ENCODE results near the gene BNIP2.
"Not testable (repeated sequence)": the region's sequence is repeated elsewhere in the genome, so short reads cannot be mapped to it uniquely, and the experiment has no call there.

BNIP2 gene

DNA sequence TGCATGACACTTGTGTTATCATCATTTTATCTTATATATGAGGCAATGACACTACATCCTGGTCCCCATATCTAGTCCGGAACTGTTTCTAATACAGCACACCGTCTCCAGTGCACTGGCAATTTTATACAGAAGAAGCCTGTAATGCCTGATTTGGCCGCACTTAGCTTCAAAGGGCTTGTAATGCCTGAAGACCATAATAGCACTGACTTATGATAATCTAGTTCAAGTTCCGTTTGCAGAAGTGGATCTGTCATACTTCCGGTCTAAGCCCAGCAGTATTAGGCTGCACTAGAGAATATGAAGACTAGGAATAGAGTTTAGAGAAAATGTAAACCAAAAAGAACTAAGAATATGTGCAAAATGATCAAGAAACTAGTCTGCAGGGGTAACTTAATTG is 1.3 kb downstream of the BNIP2 start:
- peak; percentile 20 for DNase-seq

DNA sequence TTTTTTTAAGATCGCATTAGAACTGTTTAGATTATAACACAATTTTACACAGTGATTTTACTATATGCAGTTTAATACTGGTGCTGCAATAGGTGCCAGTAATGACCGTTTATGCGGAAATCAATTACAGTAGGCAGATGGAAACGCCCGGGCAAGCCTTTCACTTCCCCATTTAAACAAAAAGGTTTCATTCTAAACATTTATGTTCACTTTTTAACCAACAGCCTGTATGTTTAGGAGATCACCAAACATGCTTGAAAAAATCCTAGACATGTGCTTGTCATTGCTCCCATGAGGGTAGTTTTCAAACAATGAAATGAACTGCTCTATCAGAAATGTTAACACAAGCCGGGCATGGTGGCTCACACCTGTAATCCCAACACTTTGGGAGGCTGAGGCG is 2.7 kb downstream of the BNIP2 start:
- DNase-seq: no peak

DNA sequence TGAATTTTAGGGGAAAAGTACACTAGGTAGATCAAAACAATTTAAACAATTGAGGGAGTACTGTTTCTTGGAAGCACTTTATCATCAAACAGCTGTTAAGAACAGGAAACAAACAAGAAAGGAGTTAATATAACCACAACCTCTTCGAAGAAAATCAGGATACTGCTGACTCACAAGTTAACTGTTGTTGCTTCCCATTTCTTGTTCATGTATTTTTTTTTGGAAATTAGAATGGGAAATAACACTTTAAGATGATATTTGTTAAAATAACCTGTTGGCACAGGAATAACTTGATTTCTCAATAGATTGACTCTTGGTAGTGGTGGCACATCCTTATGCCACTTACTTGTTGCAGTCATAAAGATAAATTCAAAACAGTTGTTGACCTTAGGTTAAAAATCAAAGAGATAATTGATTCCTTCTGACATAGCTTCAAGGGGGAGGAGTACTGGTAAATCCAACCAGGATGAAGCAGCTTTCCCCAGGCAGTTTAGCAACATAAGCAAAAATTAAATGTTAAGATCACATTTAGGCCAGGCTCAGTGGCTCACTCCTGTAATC is 3.3 kb downstream of the BNIP2 start:
- DNase-seq: no peak

DNA sequence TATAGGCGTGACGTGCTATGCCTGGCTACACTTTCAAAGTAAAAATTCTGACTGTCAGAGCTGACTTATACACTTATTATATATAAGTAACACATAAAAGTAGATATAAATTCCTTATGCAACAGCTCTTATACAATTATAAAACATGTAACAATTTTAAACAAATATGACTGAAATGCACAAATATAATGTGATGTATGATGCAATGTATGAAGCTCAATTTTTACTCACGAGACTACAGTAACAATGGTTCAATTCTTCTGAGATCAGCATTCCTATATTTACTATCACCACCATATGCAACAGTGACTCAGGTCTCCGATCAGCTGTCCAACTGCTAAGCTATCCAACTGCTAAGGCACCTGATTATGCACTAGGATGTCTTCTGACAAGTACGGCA is 8.2 kb downstream of the BNIP2 start:
- DNase-seq: no peak

DNA sequence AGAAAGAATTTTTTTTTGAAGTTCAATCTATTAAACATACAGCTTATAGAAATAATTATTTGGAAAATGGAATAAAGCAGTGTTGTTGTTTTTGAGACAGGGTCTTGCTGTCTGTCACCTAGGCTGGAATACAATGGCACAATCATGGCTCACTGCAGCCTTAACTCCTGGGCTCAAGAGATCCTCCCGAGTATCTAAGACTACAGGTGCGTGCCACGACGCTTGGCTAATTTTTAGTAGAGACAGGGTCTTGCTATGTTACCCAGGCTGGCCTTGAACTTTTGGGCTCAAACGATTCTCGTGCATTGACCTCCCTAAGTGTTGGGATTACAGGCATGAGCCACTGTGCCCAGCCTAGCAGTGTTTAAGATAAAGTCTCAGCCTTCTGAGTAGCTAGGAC is 8.8 kb downstream of the BNIP2 start:
- DNase-seq: no peak

DNA sequence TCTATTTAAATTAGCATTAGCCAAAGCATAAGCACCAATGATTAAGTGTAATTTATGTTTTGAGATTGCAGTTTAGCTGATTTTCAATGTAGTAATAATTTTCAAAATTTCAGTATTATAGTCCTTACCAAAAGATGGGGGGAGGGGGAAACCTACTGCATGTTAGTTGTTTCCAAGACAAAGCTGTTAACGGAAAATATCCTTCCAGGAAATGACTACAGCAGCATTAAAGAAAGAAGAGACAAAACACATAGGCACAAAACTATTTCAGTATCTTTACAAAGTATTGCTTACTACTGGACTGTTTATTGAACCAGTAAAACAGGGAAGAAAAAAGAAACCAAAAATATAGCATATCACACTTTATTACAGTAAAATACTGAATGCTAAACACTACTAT is 10.5 kb downstream of the BNIP2 start:
- no peak for DNase-seq

DNA sequence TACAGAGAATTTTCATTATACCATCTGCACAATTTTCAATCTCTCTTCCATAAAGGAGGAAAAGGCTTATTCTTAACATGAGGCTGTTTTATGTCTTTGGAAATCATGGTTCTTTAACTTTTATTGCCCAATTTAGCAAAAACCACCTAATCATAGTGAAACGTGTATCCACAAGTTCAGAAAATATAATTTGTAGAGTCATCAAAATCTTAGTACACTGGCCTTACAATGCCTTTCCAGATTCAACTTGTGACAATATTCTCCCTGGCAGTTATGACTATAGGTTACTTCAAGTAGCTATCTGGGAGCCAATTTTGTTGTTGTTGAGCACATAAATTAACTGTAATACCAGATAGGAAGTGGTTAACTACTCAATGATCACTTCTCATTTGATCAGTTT is 10.9 kb downstream of the BNIP2 start:
- DNase-seq: no peak

DNA sequence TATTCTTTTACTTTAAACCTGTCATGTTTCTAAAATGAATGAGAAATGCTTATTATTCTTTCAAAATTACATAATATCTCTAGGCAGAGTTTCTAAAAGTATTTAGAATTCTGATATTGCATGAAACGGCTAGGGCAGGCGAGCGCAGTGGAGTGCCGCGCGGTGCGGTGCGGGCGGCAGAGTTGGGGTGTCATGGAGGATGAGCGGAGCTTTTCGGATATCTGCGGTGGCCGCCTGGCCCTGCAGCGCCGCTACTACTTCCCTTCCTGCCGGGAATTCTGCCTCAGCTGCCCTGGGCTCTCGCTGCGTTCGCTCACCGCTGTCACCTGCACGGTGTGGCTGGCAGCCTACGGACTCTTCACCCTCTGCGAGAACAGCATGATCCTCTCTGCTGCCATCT is 12.6 kb downstream of the BNIP2 start:
- no peak for DNase-seq

DNA sequence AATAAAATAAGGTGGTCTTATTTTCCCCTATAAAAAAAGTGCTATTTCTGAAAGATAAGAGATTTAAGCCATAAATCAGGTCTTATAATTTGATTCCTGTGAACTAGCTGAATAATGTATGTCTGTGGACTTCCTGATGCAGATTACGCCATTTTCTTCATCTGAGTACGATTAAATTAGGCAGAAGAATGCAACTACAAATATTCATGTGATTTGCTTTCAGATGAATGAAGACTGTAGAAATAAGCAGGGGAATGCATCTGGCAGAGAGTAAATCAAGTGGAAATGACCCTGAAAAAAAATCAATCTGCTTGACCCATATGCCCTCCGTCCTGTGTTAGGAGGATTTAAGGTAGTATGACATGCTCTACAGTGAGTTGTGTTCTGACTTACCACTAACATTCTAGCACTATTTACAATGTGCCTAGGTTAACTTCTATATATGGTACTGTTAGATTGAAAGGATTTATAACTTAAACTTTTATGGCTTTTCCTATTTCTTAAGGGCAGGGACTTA is 14.7 kb downstream of the BNIP2 start:
- no peak for DNase-seq

DNA sequence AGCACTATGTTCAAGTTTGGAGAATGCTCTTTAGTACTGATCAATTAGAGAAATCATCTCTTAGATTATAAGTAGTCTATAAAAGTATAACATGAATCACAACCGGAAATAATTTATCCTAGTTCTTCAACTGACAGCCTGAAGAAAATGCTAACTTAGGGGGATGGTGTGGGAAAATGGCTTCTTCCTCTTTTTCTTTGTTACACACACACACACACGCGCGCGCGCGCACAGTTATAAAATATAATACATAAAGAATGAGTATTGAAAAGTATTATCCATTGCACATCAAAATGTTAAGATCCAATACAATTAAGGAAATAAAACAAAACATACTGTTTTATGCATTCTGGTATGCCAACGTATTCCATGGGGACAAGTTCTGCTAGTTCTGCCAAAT is 20.6 kb downstream of the BNIP2 start:
- DNase-seq: no peak

DNA sequence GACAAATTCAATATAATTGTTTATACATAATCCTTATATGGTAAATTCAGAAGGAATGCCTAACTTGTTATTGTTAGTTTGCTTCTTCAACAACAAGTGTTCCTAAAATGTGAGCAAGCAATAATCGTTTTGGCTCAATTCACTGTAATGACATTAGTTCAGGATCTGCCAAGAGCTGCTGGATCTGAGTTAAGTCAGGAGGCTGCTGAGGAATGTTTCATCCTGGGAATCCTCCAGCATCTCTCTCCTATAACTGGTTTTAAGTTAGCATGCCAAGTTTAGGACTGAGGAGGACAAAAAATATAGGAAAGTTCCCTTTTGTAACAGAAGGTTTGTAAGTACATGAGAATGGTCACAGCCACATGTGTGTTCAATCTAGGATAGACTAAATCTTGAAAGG is 26.9 kb downstream of the BNIP2 start:
- DNase-seq: no peak

DNA sequence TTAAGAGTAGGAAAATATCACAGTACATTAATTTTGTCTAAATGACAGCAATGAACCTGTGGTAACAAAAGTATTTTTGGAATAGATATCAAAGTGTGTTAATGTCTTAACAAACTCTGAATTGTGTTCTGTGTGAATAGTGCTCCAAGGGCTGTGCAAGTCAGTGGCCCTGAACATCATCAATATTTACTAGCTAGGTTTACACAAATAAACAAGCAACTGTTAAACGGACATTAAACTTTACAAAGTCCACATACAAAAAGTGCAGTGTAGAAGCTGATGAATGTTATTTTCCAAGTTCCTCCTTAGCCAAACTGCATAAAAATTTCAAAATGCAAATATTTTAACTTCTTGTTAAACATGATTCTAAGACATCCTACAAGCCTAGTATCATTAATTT is 29.8 kb downstream of the BNIP2 start:
- no peak for DNase-seq

DNA sequence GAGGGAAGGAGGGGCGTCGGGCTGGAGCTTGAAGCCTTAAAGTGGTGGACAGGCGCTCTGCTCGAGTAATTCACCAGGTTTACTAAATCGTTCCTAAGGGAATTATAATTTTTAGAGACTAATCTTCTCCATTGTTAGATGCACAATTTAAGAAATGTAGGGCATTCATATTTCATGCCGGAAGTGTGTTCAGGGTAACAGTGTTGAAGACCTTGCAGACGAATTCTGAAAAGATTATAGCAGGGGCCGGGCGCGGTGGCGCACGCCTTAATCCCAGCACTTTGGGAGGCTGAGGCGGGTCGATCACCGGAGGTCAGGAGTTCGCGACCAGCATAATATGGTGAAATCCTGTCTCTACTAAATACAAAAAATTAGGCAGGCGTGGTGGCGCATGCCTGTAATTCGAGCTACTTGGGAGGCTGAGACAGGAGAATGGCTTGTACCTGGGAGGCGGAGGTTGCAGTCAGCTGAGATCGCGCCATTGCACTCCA is 31.4 kb downstream of the BNIP2 start:
- peak; percentile 4 for DNase-seq

DNA sequence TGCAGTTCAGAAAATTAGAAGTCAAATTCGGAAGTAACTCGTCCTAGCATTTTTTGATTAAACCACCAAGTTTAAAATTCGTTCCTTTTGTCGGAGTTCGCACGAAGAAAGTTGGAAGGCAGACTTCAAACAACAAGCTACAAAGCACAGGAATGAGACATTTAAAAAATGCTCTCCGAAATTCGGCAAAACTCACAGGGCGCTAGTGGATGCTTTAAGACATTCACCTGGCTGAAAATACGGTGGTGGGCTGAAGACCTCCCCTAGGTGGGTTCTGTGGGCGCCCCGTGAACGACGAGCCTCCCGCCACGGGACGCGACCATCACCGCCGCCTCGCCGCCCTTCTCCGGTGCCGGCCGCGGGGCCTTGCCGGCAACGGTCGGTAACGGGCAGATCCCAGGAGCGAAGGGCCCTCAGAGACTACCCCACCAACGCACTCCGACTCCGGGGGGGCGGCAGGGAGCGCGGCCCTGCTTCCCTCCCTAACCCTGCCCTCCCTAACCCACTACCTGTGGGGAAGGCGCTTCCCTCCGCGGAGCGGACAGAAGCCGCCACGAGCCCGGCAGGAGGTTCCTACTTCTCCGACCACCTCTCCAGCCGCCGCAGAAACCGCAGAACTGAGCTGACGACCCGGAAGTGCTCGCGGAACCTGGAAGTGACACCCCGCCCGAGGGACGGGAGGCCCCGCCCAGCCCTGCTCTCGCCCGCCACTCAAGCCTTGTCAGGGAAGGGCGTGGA is 32.1 kb downstream of the BNIP2 start, which contains the start of gene GTF2A2:
Gene GTF2A2, minus strand, starts transcription at position 619 of the 738 bp plus-strand sequence. CDS start 5,238 bp downstream, outside the sequence.
- DNase-seq: peak; percentile 93

DNA sequence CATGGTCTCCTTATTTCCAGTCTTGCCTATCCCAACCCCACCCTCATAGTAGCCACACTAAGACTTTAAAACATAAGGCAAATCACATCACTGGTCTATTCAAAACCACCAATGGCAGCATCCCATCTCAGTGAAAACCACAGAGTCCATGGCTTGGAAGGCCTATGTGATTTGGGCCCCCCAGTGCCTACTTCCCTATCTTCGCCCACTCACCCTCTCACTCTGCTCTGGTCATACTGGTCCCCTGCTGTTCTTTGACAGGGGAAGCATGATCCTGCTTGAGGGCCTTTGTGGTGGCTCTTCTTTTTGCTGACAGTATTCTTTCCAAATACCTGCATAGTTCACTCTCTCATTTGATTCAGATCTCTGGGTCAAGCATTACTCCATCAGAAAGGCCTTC is 35.1 kb downstream of the BNIP2 start:
- DNase-seq: no peak

DNA sequence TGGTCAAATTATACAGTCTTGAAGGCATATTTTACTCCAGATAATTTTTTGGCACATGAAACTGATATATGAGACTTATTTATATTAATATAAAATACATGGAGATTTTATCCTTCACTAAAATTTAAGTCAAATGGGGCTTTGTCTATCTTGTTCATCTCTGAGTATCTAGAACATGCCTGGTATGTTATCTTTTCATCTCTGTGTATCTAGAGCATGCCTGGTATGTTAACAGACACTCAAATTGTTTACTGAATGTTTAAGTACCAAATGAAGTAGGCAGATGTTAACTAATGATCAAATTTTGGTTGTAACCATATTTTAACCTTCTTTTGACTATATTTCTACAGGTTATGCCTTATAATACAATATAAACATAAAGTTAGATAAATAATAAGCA is 39.5 kb downstream of the BNIP2 start:
- no peak for DNase-seq

DNA sequence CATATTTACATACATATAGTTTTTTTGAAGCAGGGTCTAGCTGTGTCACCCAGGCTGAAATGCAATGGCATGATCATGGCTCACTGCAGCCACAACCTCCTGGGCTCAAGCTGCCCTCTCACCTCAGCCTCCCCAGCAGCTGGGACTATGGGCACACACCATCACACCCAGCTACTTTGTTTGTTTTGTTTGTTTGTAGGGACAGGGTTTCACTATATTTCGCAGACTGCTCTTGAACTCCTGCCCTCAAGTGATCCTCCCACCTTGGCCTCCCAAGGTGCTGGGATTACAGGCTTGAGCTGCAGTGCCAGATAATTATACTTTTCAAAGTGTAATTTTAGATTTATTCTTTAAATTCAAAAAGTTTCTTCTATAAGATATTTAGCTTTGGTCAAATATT is 42.0 kb downstream of the BNIP2 start:
- no peak for DNase-seq

DNA sequence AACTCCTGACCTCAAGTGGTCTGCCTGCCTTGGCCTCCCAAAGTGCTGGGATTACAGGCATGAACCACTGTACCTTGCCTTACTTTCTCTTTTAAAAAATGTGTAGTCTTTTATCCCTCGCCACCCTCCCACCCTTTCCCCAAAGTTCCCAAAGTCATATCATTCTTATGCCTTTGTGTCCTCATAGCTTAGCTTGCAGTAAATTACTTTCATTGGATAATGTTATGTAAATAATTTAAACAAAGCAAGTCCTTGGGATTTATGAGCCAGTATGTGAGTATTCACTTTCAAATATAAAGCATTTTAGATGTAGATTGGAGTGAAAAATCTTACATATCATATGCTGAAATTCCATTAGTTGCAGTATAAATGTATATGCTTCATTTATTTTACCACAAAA is 42.8 kb downstream of the BNIP2 start:
- no peak for DNase-seq

DNA sequence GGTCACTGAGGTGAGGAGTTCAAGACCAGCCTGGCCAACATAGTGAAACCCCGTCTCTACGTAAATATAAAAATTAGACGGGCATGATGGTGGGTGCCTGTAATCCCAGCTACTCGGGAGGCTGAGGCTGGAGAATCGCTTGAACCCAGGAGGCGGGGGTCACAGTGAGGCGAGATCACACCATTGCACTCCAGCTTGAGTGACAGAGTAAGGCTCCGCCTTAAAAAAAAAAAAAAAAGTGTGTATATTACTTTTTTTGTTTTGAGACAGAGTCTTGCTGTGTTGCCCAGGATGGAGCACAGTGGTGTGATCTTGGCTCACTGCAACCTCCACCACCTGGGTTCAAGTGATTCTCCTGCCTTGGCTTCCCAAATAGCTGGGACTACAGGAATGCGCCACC is 43.3 kb downstream of the BNIP2 start:
- DNase-seq: not testable (repeated sequence)

DNA sequence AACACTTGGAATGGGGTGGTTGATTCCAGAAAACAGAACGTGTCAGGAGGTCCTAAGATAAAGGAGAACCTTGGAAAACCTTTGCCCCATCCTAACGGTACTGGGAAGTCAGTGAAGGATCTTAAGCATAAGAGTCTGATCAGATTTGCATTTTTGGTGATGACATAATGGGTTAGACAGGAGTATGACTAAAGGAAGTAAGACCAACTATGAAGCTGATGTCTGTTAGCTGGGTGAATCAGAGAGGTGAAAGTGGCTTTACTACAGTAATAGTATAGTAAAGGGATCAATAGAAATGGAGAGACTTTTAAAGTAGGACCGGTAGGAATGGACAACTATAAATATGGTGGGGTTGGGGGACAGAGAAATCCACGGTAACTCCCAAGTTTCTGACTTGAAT is 44.4 kb downstream of the BNIP2 start:
- no peak for DNase-seq

DNA sequence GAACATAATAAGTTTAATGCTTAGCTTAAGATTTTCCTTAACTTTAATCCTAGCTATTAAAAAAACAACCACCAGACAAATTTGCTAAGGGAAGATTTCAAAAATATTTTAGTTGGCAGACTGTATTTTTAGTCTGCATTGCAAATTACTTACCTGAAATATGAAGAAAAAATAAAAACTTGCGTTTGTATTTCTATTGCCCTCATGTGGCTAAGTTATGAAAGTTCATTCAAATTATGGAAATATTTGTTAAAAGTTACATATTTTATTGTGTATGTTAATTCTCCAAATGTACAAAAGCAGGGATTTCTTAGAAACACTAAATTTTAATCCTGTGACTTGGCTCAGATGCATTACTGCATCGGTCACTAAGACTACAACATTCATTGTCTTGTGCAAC is 46.8 kb downstream of the BNIP2 start:
- no peak for DNase-seq

DNA sequence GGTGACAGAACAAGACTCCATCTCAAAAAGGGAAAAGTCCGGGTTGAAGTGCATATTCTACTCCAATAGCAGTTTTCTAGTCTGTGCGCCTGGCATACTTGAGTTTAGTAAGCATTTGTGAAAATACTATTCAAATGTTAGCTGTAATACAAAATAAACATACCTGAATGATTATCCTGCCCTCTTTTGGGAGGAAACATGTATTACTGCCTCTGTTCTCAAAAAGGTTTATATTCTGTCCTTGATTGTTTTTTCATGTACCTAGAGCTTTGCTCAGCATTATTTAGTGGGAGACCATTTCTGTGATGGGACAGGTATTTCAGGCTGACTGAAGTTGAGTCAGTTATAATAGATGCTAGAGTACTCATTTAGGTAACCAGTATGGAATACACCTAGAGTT is 51.6 kb downstream of the BNIP2 start:
- not testable (repeated sequence) for DNase-seq

DNA sequence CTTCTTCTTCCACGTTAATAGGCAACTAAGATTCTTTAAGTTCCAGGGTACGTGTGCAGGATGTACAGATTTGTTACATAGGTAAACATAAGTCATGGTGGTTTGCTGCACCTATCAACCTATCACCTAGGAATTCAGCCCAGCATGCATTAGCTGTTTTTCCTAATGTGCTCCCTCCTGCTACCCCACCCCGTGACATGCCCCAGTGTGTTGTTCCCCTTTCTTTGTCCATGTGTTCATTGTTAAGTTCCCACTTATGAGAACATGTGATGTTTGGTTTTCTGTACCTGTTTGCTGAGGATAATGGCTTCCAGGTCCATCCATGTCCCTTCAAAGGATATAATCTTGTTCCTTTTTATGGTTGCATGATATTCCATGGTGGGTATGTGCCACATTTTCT is 52.9 kb downstream of the BNIP2 start:
- no peak for DNase-seq

DNA sequence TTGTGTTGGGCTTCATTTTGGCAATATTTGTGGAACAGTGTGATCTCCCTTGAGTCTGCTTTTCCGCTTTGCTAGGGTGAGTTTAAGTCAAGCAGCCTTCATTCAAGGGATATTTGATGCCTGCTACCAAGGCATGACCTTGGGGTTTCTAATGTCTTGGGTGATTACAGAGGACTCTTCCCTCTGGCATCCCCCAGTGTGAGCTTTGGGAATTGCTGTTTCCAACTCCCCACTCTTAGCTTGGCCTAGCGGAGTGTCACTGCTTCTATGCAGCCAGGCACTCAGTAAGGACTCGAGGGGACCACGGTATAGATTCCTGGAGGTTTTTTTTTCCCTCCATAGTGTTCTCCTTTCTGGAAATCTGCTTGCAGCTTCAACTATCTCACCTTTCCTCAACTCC is 56.4 kb downstream of the BNIP2 start:
- no peak for DNase-seq

DNA sequence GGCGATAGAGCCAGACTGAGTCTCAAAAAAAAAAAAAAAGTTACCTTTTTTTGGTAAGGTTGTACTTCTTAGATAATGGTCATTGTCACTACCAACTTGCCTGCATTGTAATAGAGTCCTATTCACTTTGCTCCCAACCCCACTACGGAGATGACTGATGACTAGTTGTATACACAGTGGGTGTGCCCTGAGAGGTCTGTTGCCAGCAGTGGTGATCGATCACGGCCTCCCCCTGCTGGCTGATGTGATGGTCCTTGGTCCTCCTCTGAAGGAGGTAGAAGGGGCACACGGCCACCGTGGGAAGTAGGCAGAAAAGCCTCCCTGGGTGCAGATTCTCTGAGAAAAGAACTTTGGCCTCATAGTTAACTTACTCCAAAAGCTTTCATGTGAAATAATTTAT is 66.8 kb downstream of the BNIP2 start:
- peak; percentile 65 for DNase-seq
